HEK293T (cell line): ENCODE data around the gene HIVEP3.

Source experiments
- CTCF ChIA-PET: fragments of 350-600 bp; formaldehyde crosslinking; extraction: SDS; loops from one replicate; lab custom pipeline; 2021; ENCODE audit warnings: antibody characterized with exemption, inconsistent platforms; lab: Yijun Ruan, JAX
- POLR2A ChIA-PET: fragments of 350-600 bp; formaldehyde crosslinking; extraction: SDS; loops from one replicate; lab custom pipeline; 2020; ENCODE audit warnings: antibody characterized with exemption, inconsistent platforms; lab: Yijun Ruan, JAX
- DNase-seq: peaks from one replicate; pipeline ENCODE4 v3.0.0; 2012; ENCODE audit warnings: mixed read lengths; ENCODE audit errors: extremely low spot score
- ARNT ChIP-seq: fragments of 450-650 bp; IDR thresholded peaks from 2 replicates; pipeline ENCODE4 v1.6.1; 2017; ENCODE audit warnings: mild to moderate bottlenecking
- BHLHE40 ChIP-seq: fragments of 450-650 bp; IDR thresholded peaks from 2 replicates; pipeline ENCODE4 v1.6.1; 2016; ENCODE audit warnings: mild to moderate bottlenecking, moderate library complexity, borderline replicate concordance
- CTBP1 ChIP-seq: fragments of 450-650 bp; IDR thresholded peaks from 2 replicates; pipeline ENCODE4 v1.6.1; 2016; ENCODE audit warnings: borderline replicate concordance
- ELF4 ChIP-seq: fragments of 450-650 bp; IDR thresholded peaks from 2 replicates; pipeline ENCODE4 v1.6.1; 2017; ENCODE audit warnings: antibody characterized with exemption
- FOXA1 ChIP-seq: fragments of 450-650 bp; IDR thresholded peaks from 2 replicates; pipeline ENCODE4 v1.6.1; 2016; ENCODE audit warnings: mild to moderate bottlenecking
- FOXK2 ChIP-seq: fragments of 450-650 bp; IDR thresholded peaks from 2 replicates; pipeline ENCODE4 v1.6.1; 2016; ENCODE audit warnings: mild to moderate bottlenecking
- FOXM1 ChIP-seq: fragments of 450-650 bp; IDR thresholded peaks from 2 replicates; pipeline ENCODE4 v1.6.1; 2017; ENCODE audit warnings: mild to moderate bottlenecking, borderline replicate concordance
- HDGF ChIP-seq: fragments of 450-650 bp; IDR thresholded peaks from 2 replicates; pipeline ENCODE4 v1.6.1; 2017; ENCODE audit warnings: antibody characterized with exemption, borderline replicate concordance
- L3MBTL2 ChIP-seq: fragments of 450-650 bp; conservative IDR thresholded peaks from 2 replicates; pipeline ENCODE4 v1.6.1; 2016; ENCODE audit warnings: mild to moderate bottlenecking
- LEF1 ChIP-seq: fragments of 450-650 bp; IDR thresholded peaks from 2 replicates; pipeline ENCODE4 v1.6.1; 2017; ENCODE audit warnings: mild to moderate bottlenecking, borderline replicate concordance
- NFRKB ChIP-seq: fragments of 450-650 bp; IDR thresholded peaks from 2 replicates; pipeline ENCODE4 v1.6.1; 2016; ENCODE audit warnings: mild to moderate bottlenecking, moderate library complexity
- SP1 ChIP-seq: fragments of 450-650 bp; IDR thresholded peaks from 2 replicates; pipeline ENCODE4 v1.6.1; 2017
- SUZ12 ChIP-seq: fragments of 450-650 bp; IDR thresholded peaks from 2 replicates; pipeline ENCODE4 v1.6.1; 2016; ENCODE audit warnings: mild to moderate bottlenecking
- TARDBP ChIP-seq: fragments of 450-650 bp; IDR thresholded peaks from 2 replicates; pipeline ENCODE4 v1.6.1; 2016
- ZNF384 ChIP-seq: fragments of 450-650 bp; IDR thresholded peaks from 2 replicates; pipeline ENCODE4 v1.6.1; 2016
- TF ChIP-seq, protein P1 (sequence below): fragments of 450-650 bp; IDR thresholded peaks from 2 replicates; pipeline ENCODE4 v1.6.1; 2016

HIVEP3 gene

DNA sequence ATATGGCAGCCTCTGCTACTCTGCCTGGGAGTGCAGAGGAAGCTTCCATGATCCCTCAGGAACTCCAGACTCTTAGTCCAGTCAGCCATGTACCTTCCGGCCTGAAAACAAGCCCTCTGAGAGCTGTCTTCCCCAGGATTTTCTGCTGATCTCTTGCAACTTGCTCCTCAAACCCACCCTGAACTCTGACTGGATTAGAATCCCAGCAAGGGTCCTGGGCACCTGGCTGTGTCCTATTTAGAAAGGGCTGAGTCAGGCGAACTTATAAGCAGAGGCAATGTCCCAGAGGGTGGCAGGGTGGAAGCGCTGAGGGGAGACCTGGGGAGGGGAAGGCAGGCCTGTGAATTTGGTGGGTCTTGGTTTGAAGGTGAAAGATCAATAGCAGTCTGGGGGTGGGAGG lies 249.8 kb downstream of the HIVEP3 start:
- TF ChIP-seq NFRKB (no peak), SUZ12 (no peak), LEF1 (no peak), FOXM1 (no peak), ARNT (no peak), BHLHE40 (no peak), CTBP1 (no peak), HDGF (no peak), TARDBP (no peak), L3MBTL2 (no peak), FOXK2 (no peak), ELF4 (no peak), SP1 (no peak), ZNF384 (no peak), FOXA1 (no peak)
- TF ChIP-seq, protein P1, sequence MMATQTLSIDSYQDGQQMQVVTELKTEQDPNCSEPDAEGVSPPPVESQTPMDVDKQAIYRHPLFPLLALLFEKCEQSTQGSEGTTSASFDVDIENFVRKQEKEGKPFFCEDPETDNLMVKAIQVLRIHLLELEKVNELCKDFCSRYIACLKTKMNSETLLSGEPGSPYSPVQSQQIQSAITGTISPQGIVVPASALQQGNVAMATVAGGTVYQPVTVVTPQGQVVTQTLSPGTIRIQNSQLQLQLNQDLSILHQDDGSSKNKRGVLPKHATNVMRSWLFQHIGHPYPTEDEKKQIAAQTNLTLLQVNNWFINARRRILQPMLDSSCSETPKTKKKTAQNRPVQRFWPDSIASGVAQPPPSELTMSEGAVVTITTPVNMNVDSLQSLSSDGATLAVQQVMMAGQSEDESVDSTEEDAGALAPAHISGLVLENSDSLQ: no peak
- POLR2A ChIA-PET: no interaction called here
- DNase-seq: no peak
- CTCF ChIA-PET: no interaction called here

GRCh38 chr1:41668054-41668660 lies 250.6 kb downstream of the HIVEP3 start:
- ChIA-PET CTCF (no interaction called here), POLR2A (interaction anchor here (0.6 kb wide), 1 partner anchor 73 kb away, joined by 3 read pairs; no protein-coding TSS in a partner anchor)
- TF ChIP-seq FOXK2 (no peak), BHLHE40 (no peak), HDGF (no peak), ZNF384 (no peak), ARNT (no peak), SP1 (no peak), NFRKB (no peak), L3MBTL2 (no peak), LEF1 (no peak), CTBP1 (no peak), ELF4 (no peak), FOXM1 (no peak), SUZ12 (no peak), FOXA1 (no peak), TARDBP (no peak)
- TF ChIP-seq, protein P1: no peak
- no peak for DNase-seq

DNA sequence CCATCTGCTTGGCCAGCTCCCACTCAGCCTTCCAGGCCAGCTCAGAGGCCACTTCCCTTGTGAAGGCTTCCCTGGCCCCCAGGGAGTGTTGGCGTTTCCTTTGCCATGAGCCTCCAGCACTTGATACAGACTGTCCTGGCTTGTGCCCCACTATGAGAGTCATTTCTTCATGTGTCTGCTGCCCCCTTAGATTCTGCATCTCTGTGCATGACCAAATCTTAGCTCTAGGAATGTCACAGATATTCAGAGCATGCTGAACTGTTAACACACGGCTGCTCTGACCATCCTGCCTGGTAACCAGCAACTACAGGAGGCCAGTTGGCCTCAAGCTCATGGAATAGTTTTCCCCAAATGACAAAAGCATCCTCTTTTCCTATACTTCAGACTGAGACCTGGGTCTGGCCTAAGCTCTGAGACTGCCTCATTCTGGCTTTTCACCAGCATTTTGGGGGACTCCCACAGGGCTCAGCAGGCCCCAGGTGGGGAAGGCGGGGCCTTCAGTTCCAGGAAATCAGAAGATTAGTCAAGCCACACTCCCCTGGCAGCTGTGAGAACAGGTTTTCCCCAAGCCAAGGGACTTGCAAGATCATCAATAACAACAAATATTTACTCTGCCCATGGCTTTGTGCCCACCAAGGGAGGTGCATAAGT lies 251.6 kb downstream of the HIVEP3 start:
- no peak for TF ChIP-seq CTBP1
- TF ChIP-seq FOXM1: no peak
- no peak for TF ChIP-seq FOXK2
- no peak for TF ChIP-seq HDGF
- no peak for TF ChIP-seq ARNT
- TF ChIP-seq FOXA1: no peak
- no peak for TF ChIP-seq SUZ12
- no peak for TF ChIP-seq SP1
- no peak for TF ChIP-seq NFRKB
- TF ChIP-seq TARDBP: no peak
- no peak for TF ChIP-seq BHLHE40
- no peak for TF ChIP-seq LEF1
- TF ChIP-seq ELF4: no peak
- no peak for TF ChIP-seq ZNF384
- TF ChIP-seq L3MBTL2: no peak
- ChIA-PET POLR2A (no interaction called here), CTCF (no interaction called here)
- no peak for DNase-seq

DNA sequence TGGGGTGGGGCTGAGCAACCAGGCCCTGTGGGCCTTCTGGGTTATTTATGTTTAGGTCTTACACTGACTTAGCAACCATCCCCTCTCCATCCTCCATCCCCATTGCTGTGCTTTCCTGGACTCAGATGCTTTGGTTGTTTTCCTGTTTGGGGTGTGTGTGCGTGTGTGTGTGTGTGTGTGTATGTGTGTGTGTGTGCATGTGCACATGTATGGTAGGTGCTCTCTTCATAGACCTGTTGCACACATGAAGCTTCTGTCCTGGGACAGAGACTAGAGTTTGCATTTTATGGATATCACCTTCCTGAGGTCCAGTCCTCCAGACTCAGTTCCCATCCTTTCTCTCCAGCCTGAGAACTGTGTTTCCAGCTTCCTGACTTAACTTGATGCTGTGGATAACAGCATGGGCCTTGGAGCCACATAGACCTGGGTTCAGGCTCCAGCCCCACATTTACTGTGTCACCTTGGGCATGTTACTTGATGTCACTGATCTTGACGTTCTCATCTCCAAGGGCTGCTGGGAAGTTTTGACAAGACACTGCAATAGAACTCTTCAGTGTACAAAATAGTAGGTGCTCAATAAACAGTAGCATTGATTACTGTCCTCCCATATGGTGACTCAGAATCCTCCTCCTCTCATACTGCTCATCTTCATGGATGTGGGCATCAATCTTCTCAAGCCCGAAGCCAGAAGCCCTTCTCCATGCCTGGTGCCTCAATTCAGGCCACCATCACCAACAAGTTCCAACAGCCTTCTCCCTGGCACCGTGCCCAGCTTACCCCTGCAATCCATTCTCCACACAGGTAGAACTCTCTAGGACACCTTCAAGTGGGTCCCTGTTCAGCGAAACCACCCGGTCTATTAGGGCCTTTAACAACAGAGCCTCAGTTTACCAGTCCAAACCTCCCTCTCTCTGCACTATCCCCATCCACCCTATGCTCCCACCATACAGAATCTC lies 252.5 kb downstream of the HIVEP3 start:
- no peak for TF ChIP-seq CTBP1
- TF ChIP-seq FOXM1: no peak
- no peak for TF ChIP-seq FOXA1
- TF ChIP-seq FOXK2: no peak
- TF ChIP-seq ZNF384: no peak
- TF ChIP-seq, protein P1: no peak
- no peak for TF ChIP-seq SP1
- TF ChIP-seq HDGF: no peak
- no peak for TF ChIP-seq L3MBTL2
- no peak for TF ChIP-seq ELF4
- ChIA-PET CTCF (interaction anchor here (0.6 kb wide), 1 partner anchor 257 kb away, joined by 3 read pairs; no protein-coding TSS in a partner anchor), POLR2A (no interaction called here)
- DNase-seq: no peak
